Hepatocyte (in vitro differentiated cells): Measurements from ENCODE around the gene PIK3R5. TPM values are rescaled to one million over a fixed set of nuclear protein-coding genes. Genes with fewer than 3 reads are reported as not detected.

ENCODE experiments used
- DNase-seq: peaks from one replicate; pipeline ENCODE4 v3.0.0-alpha.2; 2016; ENCODE audit warnings: low spot score
- H2AFZ ChIP-seq: fragments of 200-600 bp; sonication (generic); 2 replicates; pipeline ENCODE4 v1.6.0; 2016; ENCODE audit warnings: antibody characterized with exemption, mild to moderate bottlenecking
- H3K27ac ChIP-seq: fragments of 200-600 bp; sonication (generic); 2 replicates; pipeline ENCODE4 v1.5.1; 2016; ENCODE audit warnings: mild to moderate bottlenecking
- H3K27me3 ChIP-seq: fragments of 200-600 bp; sonication (generic); 2 replicates; pipeline ENCODE4 v1.6.1; 2016
- H3K36me3 ChIP-seq: fragments of 200-600 bp; sonication (generic); replicated peaks from 2 replicates; pipeline ENCODE4 v1.5.1; 2016; ENCODE audit warnings: low read depth; ENCODE audit not compliant: insufficient read depth
- H3K4me1 ChIP-seq: fragments of 200-600 bp; sonication (generic); 2 replicates; pipeline ENCODE4 v1.5.1; 2016; ENCODE audit warnings: mild to moderate bottlenecking, moderate library complexity; ENCODE audit not compliant: insufficient read depth
- H3K4me2 ChIP-seq: fragments of 200-600 bp; sonication (generic); 2 replicates; pipeline ENCODE4 v1.6.0; 2016
- H3K4me3 ChIP-seq: fragments of 200-600 bp; sonication (generic); 2 replicates; pipeline ENCODE4 v1.5.1; 2016; ENCODE audit warnings: mild to moderate bottlenecking
- H3K79me2 ChIP-seq: fragments of 200-600 bp; sonication (generic); 2 replicates; pipeline ENCODE4 v1.6.0; 2017; ENCODE audit warnings: mild to moderate bottlenecking
- H3K9me2 ChIP-seq: fragments of 200-600 bp; sonication (generic); replicated peaks from 2 replicates; pipeline ENCODE4 v1.6.0; 2017; ENCODE audit warnings: mild to moderate bottlenecking; ENCODE audit not compliant: insufficient read depth
- H3K9me3 ChIP-seq: fragments of 200-600 bp; sonication (generic); 2 replicates; pipeline ENCODE4 v1.5.1; 2016; ENCODE audit warnings: low read depth, mild to moderate bottlenecking
- H4K20me1 ChIP-seq: fragments of 200-600 bp; sonication (generic); 2 replicates; pipeline ENCODE4 v1.6.0; 2016; ENCODE audit warnings: mild to moderate bottlenecking; ENCODE audit not compliant: insufficient read depth, poor library complexity, severe bottlenecking
- CTCF ChIP-seq: fragments of 200-600 bp; sonication (generic); IDR thresholded peaks from 2 replicates; pipeline ENCODE4 v1.5.1; 2016; ENCODE audit warnings: antibody characterized with exemption, mild to moderate bottlenecking; ENCODE audit not compliant: poor library complexity
- EZH2 ChIP-seq: fragments of 200-600 bp; sonication (generic); IDR thresholded peaks from 2 replicates; pipeline ENCODE4 v1.6.1; 2016; ENCODE audit warnings: antibody characterized with exemption, mild to moderate bottlenecking, borderline replicate concordance
- EZH2phosphoT487 ChIP-seq: fragments of 200-600 bp; sonication (generic); IDR thresholded peaks from one replicate; pipeline ENCODE4 v1.6.1; 2018; ENCODE audit warnings: antibody characterized with exemption, mild to moderate bottlenecking, low read depth, moderate library complexity; ENCODE audit not compliant: unreplicated experiment, severe bottlenecking
- WGBS: methylation state at CpG from one replicate; pipeline ENCODE4 v1.1.6; 2016; ENCODE audit warnings: low lambda C conversion rate; ENCODE audit errors: missing lambda C conversion rate; 5-methylcytosine and 5-hydroxymethylcytosine counted together
- polyA plus RNA-seq: library from polyadenylated mRNA; unstranded; fragments of >200 nt; fragmentation: Nextera tagmentation; extraction: Ambion mirVana; gene quantifications from 2 replicates; pipeline ENCODE4 v1.2.1, GENCODE V29; 2016
- total RNA-seq: library from RNA; depleted of rRNA; stranded (reverse); fragments of >200 nt; gene quantifications from 2 replicates; pipeline ENCODE4 v1.2.3, GENCODE V29; 2014

PIK3R5 gene
- total and polyA plus RNA-seq, 2 experiments from 2014 or later: 2.6 TPM; not detected in 1

GRCh38 chr17:8961829-8962228 lies 3.7 kb downstream of the PIK3R5 start:
- Histone ChIP-seq H2AFZ (no peak overlapping the region), H3K27ac (no peak overlapping the region), H3K27me3 (peaks cover 58% of the 10 kb centered on the region), H3K9me2 (no peaks in the 10 kb centered on the region), H3K36me3 (no peaks in the 10 kb centered on the region), H3K4me1 (no peaks in the 10 kb centered on the region), H4K20me1 (no peaks in the 10 kb centered on the region), H3K4me3 (no peak overlapping the region), H3K4me2 (no peak overlapping the region), H3K9me3 (no peaks in the 10 kb centered on the region), H3K79me2 (no peaks in the 10 kb centered on the region)
- TF ChIP-seq EZH2phosphoT487 (no peak), EZH2 (no peak), CTCF (no peak)
- DNase-seq: no peak
- 90% methylated on average over 5 of the region's 5 CpGs for WGBS

DNA sequence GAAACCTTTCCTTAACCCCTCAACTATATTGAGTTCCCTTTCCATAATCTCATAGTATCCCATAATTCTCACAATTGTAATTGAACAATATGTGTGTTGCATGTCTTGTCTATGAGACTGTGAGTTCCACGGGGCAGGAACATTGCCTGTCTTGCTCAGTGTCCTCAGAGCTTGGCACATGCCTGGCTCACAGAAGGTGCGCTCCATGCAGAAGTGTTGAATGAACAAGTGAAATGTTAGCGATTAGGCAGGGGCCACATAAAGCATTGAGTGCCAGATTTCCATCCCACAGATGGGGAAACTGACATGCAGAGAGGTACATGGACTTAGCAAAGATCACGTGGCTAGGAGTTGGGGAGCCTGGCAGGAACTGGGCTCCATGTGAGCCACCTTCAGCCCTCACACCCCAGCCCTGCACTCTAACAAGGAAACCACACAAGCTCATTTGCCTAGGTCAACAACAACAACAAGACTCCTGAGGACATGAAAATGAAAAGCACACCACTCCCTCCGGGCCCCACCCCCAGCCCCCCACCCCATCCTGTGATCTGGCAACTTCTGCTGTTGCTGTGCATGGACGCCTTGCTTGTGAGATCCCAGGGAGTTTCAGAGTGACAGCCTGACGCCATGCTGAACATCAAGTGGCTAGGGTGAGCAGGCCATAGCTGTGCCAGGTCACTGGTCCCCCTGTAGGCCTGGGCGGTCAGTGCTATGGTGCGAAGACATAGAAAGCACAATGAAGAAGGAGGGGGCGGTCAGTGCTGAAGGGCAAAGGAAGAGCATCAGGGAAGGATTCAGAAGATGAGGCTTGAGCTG lies 5.0 kb downstream of the PIK3R5 start:
- Histone ChIP-seq H3K36me3 (no peaks in the 10 kb centered on the region), H3K4me1 (no peaks in the 10 kb centered on the region), H4K20me1 (no peaks in the 10 kb centered on the region), H3K27ac (no peak overlapping the region), H3K9me2 (no peaks in the 10 kb centered on the region), H2AFZ (no peak overlapping the region), H3K79me2 (no peaks in the 10 kb centered on the region), H3K27me3 (peaks cover 48% of the 10 kb centered on the region), H3K4me2 (no peak overlapping the region), H3K4me3 (no peak overlapping the region), H3K9me3 (no peaks in the 10 kb centered on the region)
- WGBS: 83% methylated on average over 10 of the region's 10 CpGs
- TF ChIP-seq EZH2phosphoT487 (no peak), EZH2 (no peak), CTCF (no peak)
- DNase-seq: no peak

DNA sequence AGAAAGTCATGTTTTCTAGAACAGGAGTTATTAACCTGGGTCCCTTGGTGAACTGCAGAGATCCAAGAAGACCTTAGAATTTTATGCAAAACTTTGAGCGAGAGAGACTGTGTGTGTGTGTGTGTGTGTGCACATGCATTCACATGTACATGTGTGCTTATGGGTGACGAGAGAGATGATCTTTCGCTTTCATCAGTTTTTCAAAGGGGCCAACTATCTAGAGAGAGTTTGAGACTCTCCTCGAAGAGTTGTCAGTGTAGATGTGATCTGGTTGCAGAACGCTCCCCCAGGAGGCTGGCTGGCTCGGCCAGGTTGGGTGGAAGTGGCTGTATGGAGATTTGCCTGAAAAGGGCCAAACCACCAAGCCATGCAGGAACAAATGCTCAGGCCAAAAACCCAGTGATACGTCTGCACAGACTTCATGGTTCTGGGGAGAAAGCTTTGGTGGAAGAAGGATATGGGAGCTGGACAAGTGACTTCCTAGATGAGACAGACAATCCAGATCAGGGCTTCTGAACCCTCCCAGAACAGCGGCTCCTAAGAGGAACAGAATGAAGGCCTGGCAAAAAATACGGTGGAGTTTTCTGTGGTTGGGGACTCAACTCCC lies 6.1 kb downstream of the PIK3R5 start:
- Histone ChIP-seq H3K4me1 (no peaks in the 10 kb centered on the region), H3K27me3 (peaks cover 43% of the 10 kb centered on the region), H3K9me3 (no peaks in the 10 kb centered on the region), H3K4me2 (no peak overlapping the region), H3K36me3 (no peaks in the 10 kb centered on the region), H3K4me3 (no peak overlapping the region), H3K27ac (no peak overlapping the region), H3K9me2 (no peaks in the 10 kb centered on the region), H3K79me2 (no peaks in the 10 kb centered on the region), H2AFZ (no peak overlapping the region), H4K20me1 (no peaks in the 10 kb centered on the region)
- 88% methylated on average over 9 of the region's 9 CpGs for WGBS
- DNase-seq: no peak
- TF ChIP-seq EZH2phosphoT487 (no peak), EZH2 (no peak), CTCF (no peak)
